Liver (tissue), 3 donors: ENCODE results near the gene ZNF543.

Experiments used
- GABPA ChIP-seq, 2 donors: IDR thresholded peaks in 1 of 2; conservative IDR thresholded peaks in 1 of 2; 2 replicates each; pipeline ENCODE4 v1.6.1; 2016; ENCODE audit warnings: antibody characterized with exemption in 2 of 2, mild to moderate bottlenecking in 1 of 2, moderate library complexity in 1 of 2
- HNF4A ChIP-seq, 2 donors: conservative IDR thresholded peaks; 2 replicates each; pipeline ENCODE4 v1.6.1; 2016; ENCODE audit warnings: antibody characterized with exemption in 2 of 2, mild to moderate bottlenecking in 2 of 2
- RAD21 ChIP-seq, 2 donors: IDR thresholded peaks; 2 replicates each; pipeline ENCODE4 v1.6.1; 2016; ENCODE audit warnings: antibody characterized with exemption in 2 of 2, mild to moderate bottlenecking in 2 of 2
- SP1 ChIP-seq: IDR thresholded peaks from 2 replicates; pipeline ENCODE4 v1.6.1; 2018; ENCODE audit warnings: antibody characterized with exemption, mild to moderate bottlenecking
- YY1 ChIP-seq: IDR thresholded peaks from 2 replicates; pipeline ENCODE4 v1.6.1; 2016; ENCODE audit warnings: antibody characterized with exemption, mild to moderate bottlenecking
- TF ChIP-seq, protein P1 (sequence below): fragments of 150-350 bp; IDR thresholded peaks from 2 replicates; pipeline ENCODE4 v1.5.1; 2017; ENCODE audit warnings: improper control_type of control experiment, low read depth, low read length; ENCODE audit not compliant: missing input control
- TF ChIP-seq, protein P2 (sequence below): IDR thresholded peaks from 2 replicates; pipeline ENCODE4 v1.6.1; 2016; ENCODE audit warnings: antibody characterized with exemption
- donor health status: healthy.
- donor health status: healthy.

DNA sequence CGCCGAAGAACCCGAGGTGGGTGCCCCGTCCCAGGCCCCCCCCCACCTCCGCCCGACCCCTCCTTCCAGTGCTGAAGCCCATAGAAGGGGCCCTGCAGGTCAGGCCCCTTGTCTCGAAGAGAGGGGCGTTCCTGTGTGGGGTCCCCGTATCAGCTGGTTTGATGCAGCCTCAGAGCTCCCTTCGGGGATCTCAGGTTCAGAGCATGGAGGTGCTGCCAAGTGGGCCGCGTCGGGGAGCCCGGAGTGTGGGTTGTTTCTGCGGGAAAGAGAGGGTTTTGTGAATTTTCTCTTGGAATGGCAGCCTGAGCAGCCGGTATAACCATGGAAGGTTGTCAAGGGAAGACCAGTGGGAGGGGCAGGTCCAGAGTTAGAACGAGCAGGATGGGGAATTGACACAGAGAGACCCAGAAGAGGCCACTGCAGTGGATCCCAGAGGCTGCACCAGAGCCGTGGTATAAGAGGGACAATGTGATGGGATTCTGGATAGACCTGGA, 43.5 kb downstream of the ZNF543 start:
- TF ChIP-seq, protein P1, sequence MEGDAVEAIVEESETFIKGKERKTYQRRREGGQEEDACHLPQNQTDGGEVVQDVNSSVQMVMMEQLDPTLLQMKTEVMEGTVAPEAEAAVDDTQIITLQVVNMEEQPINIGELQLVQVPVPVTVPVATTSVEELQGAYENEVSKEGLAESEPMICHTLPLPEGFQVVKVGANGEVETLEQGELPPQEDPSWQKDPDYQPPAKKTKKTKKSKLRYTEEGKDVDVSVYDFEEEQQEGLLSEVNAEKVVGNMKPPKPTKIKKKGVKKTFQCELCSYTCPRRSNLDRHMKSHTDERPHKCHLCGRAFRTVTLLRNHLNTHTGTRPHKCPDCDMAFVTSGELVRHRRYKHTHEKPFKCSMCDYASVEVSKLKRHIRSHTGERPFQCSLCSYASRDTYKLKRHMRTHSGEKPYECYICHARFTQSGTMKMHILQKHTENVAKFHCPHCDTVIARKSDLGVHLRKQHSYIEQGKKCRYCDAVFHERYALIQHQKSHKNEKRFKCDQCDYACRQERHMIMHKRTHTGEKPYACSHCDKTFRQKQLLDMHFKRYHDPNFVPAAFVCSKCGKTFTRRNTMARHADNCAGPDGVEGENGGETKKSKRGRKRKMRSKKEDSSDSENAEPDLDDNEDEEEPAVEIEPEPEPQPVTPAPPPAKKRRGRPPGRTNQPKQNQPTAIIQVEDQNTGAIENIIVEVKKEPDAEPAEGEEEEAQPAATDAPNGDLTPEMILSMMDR, result no peak
- TF ChIP-seq HNF4A (conservative IDR thresholded peaks at IDR 0.05), result no peak
- TF ChIP-seq GABPA (IDR thresholded peaks at IDR 0.05 in 1 of 2, conservative IDR thresholded peaks at IDR 0.05 in 1 of 2), result no peak
- no peak for TF ChIP-seq YY1
- TF ChIP-seq, protein P2, sequence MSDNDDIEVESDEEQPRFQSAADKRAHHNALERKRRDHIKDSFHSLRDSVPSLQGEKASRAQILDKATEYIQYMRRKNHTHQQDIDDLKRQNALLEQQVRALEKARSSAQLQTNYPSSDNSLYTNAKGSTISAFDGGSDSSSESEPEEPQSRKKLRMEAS, result no peak
- TF ChIP-seq SP1, result no peak
- no peak for TF ChIP-seq RAD21 (IDR thresholded peaks at IDR 0.05)
